ENCODE results near the gene RCBTB1.
"Not testable (repeated sequence)": the region's sequence is repeated elsewhere in the genome, so short reads cannot be mapped to it uniquely, and the experiment has no call there.

RCBTB1 gene

DNA sequence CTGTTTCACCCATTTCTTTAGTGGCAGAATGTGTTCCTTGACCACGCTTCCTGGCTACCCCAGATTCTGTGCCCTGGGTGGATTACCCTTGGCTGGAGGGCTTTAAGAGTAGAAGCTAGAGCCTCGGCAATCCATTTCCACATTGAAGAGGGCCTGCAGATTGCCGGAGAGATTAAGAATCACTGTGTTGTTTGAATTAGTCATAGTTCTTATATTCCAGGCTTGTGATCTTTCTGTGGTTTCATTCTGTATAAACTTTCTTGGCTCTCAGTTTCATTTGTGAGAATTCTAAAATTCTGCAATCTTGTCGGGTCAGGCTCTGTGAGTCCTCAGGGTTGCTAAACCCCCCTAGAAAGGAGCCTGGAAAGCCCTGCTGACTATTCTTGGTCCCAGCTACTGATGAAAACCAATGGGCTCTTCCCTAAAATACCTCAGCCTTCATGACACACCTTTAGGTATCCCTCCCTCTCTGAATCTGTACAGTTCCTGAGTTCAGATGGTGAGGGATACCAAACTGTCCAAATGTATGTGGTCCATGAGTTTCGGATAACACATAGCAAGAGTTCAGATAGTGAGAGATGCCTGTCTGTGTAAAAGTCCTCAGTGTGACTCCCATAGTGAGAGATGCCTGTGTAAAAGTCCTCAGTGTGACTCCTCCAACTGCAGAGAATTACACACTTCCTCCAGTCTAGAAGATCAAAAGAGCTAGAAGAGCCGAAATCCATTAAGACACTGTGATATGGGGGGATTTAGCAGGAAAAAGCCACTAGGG lies 85.3 kb downstream of the RCBTB1 start:
- DNase-seq, result no peak

DNA sequence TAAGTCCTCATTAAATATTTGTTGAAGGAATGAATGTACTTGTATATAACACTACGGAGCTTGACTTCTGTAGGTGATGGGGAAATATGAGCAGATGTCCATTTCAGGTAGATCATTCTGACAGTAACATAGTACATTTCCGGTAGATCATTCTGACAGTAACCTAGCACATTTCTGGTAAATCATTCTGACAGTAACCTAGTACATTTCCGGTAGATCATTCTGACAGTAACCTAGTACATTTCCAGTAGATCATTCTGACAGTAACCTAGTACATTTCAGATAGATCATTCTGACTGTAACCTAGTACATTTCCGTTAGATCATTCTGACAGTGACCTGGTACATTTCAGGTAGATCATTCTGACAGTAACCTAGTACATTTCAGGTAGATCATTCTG lies 87.2 kb downstream of the RCBTB1 start:
- no peak for DNase-seq

DNA sequence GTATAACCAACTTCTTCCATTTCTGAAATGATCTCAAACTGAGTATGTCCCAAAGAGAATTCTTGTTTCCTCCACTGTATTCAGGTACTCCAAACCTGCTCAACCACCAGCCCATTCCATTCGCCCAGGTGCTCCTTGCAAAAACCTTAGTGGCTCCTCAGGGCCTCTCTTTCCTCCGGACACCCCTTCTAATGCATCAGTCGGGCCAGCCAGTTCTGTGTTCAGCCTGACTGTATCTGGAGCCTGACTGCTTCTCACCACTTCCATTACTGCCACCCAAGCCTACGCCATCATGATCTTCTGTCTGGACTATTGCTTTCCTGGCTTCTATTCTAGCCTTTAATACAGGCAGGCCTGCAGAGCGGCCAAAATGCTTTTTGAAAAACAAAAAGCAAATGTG lies 88.1 kb downstream of the RCBTB1 start:
- DNase-seq, result no peak

DNA sequence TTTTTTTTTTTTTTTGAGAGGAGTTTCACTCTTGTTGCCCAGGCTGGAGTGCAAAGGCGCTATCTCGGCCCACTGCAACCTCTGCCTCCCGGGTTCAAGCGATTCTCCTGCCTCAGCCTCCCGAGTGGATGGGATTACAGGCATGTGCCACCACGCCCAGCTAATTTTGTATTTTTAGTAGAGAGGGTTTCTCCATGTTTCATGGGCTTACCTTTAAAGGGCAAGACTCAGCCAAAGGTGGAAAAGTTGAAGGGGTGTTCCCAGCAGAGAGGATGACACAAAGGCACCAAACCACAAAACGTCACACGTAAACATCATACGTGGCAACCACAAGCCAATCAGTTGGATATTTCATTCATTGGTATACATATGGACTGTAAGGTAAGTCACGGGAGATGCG lies 88.5 kb downstream of the RCBTB1 start:
- not testable (repeated sequence) for DNase-seq

DNA sequence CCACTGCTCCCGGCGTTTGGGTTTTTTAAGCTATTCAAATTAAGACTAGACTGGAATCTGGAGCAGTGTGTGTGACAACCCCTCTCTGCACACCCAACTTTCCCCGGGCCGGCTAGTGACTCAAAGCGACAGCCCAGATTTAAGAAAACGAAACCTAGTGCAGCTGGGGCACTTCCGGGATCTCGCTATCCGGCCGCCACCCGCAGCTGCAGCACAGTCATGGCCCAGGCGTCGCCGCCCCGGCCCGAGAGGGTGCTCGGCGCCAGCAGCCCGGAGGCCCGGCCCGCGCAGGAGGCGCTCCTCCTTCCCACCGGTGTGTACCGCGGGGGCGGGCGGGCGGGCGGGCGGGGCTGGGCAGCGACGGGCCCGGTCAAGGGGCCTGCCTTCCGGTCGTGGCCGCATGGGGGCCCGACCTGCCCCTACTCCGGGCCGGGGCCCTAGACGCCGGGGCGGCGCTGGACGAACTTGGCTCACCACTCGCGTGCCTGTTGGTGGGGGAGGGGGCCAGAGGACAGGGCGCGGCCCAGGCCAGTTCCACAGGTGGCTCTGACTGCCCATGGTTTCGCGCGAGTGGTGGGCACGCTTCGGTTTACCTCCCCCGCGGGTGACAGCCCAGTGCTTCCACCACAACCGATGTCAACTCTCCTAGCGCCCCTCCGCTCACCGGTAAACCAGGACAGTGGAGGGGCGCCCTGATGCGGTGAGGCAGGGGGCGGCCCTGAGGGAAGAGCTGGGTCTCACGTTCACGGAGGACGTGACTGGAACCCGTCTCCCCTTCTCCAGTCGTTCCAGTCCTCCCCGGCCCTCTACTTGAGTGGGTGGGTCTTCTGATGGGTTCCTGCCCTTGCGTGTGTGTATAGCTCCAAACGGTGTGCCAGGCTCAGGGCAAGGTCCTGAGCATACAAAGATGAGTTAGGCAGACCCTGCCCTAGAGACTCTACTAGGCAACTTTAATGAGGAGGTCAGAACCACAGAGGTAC lies 89.3 kb downstream of the RCBTB1 start, which contains the start of gene PHF11:
Gene PHF11 (plus strand): TSS at position 171 of the 980 bp plus-strand sequence. CDS start 49 bp downstream, at position 220.
- peak; percentile 55 to 83 (median 64) for DNase-seq

DNA sequence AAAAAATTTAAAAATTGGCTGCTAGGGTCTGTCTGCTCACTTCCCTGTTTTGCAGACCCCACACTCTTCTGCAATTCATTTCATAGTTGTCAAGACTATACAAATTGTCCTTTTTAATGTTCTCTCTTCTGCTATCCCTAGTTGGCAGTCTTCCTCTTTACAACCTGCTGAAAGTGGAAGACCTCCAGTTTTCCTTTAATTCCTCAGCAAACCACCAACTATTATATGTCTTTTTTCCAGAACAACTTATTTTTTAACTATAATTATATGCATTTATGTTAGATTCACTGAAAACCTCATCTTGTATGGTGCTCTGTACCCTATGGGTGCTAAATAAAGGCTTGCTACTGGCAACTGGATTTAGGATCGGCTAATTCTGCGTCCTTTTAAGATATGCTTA lies 90.7 kb downstream of the RCBTB1 start:
- DNase-seq, result no peak

DNA sequence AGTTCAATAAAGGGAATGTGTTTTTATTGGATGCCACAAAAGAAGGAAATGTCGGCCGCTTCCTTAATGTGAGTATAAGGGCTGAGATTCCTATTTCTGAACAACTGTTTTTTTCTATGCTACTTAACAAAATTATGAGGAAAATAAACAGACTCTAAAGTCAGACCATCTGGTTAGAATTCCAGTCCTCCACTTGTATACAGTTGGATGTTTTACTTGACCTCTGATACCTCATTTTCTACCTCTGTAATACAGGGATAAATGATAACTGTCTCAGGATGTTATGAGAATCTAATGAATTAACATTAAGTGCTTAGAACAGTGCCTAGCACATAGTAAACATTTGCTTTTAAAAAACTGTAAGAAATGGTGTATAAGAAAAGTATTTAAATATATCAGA lies 96.8 kb downstream of the RCBTB1 start:
- no peak for DNase-seq

Measured in activated naive CD4-positive, alpha-beta T cell (primary cell).